HG03442 (cell line): ENCODE measurements around the gene TBPL1.

ENCODE experiments used
- ATAC-seq: cut with Tn5 transposase; IDR thresholded peaks from one replicate; pipeline ENCODE4 v1.9.1; 2021; ENCODE audit warnings: mild to moderate bottlenecking, moderate library complexity; ENCODE audit not compliant: unreplicated experiment

TBPL1 gene

GRCh38 chr6:134005800-134006199 is 52.8 kb downstream of the TBPL1 start:
- ATAC-seq: no peak

- ATAC-seq: no peak
Measured at GRCh38 chr6:134007077-134007476, 54.1 kb downstream of the TBPL1 start.

- no peak for ATAC-seq
Measured at GRCh38 chr6:134009876-134010275, 56.9 kb downstream of the TBPL1 start.

- no peak for ATAC-seq
Measured at GRCh38 chr6:134010400-134010799, 57.4 kb downstream of the TBPL1 start.

- ATAC-seq: no peak
Measured at GRCh38 chr6:134010974-134011373, 58.0 kb downstream of the TBPL1 start.

GRCh38 chr6:134014588-134015137 is 61.6 kb downstream of the TBPL1 start:
- ATAC-seq: no peak

- no peak for ATAC-seq
Measured at GRCh38 chr6:134015719-134016557, 62.9 kb downstream of the TBPL1 start.

- ATAC-seq: no peak
Measured at GRCh38 chr6:134016558-134016814, 63.5 kb downstream of the TBPL1 start.

- no peak for ATAC-seq
Measured at GRCh38 chr6:134020071-134020470, 67.0 kb downstream of the TBPL1 start.

GRCh38 chr6:134020543-134020942 is 67.5 kb downstream of the TBPL1 start:
- no peak for ATAC-seq

GRCh38 chr6:134020968-134021367 is 67.9 kb downstream of the TBPL1 start:
- no peak for ATAC-seq

- ATAC-seq: no peak
Measured at GRCh38 chr6:134021396-134022122, 68.5 kb downstream of the TBPL1 start.

GRCh38 chr6:134022650-134023049 is 69.6 kb downstream of the TBPL1 start:
- ATAC-seq: no peak

GRCh38 chr6:134026597-134026996 is 73.6 kb downstream of the TBPL1 start:
- ATAC-seq: no peak

- ATAC-seq: no peak
Measured at GRCh38 chr6:134028438-134028837, 75.4 kb downstream of the TBPL1 start.

- ATAC-seq: no peak
Measured at GRCh38 chr6:134029495-134030455, 76.8 kb downstream of the TBPL1 start.

GRCh38 chr6:134031696-134032255 is 78.8 kb downstream of the TBPL1 start:
- no peak for ATAC-seq

GRCh38 chr6:134034478-134034877 is 81.5 kb downstream of the TBPL1 start:
- ATAC-seq: no peak

- ATAC-seq: no peak
Measured at GRCh38 chr6:134034961-134035822, 82.2 kb downstream of the TBPL1 start.

GRCh38 chr6:134035823-134036296 is 82.8 kb downstream of the TBPL1 start:
- peak; percentile 83 for ATAC-seq
